Upper lobe of left lung (tissue), 6 donors: ENCODE data around the gene LAMA2. TPM values are rescaled to one million over a fixed set of nuclear protein-coding genes. Genes with fewer than 3 reads are reported as not detected.

Experiments
- ATAC-seq, 2 donors: fragments of 200-7000 bp; cut with Tn5 transposase; one replicate each; pipeline ENCODE4 v1.9.1; 2022; ENCODE audit warnings: mild to moderate bottlenecking in 2 of 2, moderate library complexity in 2 of 2; ENCODE audit not compliant: low FRiP score in 2 of 2
- DNase-seq, 2 donors: peaks; one replicate each; pipeline ENCODE4 v3.0.0-alpha.2; 2019 to 2020
- H3K27ac ChIP-seq, 4 donors: fragments of 200-600 bp; sonication (generic); one replicate each; pipeline ENCODE4 v1.5.1; 2016 to 2019
- H3K27me3 ChIP-seq, 4 donors: fragments of 200-600 bp; sonication (generic); one replicate each; pipeline ENCODE4 v1.5.1; 2017 to 2019
- H3K36me3 ChIP-seq, 4 donors: fragments of 200-600 bp; sonication (generic); one replicate each; pipeline ENCODE4 v1.5.1; 2016 to 2019
- H3K4me1 ChIP-seq, 4 donors: fragments of 200-600 bp; sonication (generic); one replicate each; pipeline ENCODE4 v1.5.1; 2018 to 2019
- H3K4me3 ChIP-seq, 4 donors: fragments of 200-600 bp; sonication (generic); one replicate each; pipeline ENCODE4 v1.5.1; 2017 to 2019; ENCODE audit warnings: mild to moderate bottlenecking in 2 of 4, moderate library complexity in 1 of 4
- H3K9me3 ChIP-seq, 4 donors: fragments of 200-600 bp; sonication (generic); one replicate each; pipeline ENCODE4 v1.5.1; 2018 to 2019
- EP300 ChIP-seq, 4 donors: sonication (generic); formaldehyde crosslinking; IDR thresholded peaks; one replicate each; pipeline ENCODE4 v1.5.1; 2017; ENCODE audit warnings: antibody characterized with exemption in 4 of 4, control low read depth in 2 of 4
- POLR2A ChIP-seq, 4 donors: fragments of 450-650 bp; IDR thresholded peaks; one replicate each; pipeline ENCODE4 v1.5.1; 2016 to 2017; ENCODE audit warnings: antibody characterized with exemption in 4 of 4, mild to moderate bottlenecking in 2 of 4
- POLR2AphosphoS5 ChIP-seq, 2 donors: sonication (generic); formaldehyde crosslinking; IDR thresholded peaks; one replicate each; pipeline ENCODE4 v1.5.1; 2017; ENCODE audit warnings: antibody characterized with exemption in 2 of 2
- WGBS, 2 donors: methylation state at CpG; one replicate each; pipeline ENCODE4 v1.1.5; 2017 to 2018; 5-methylcytosine and 5-hydroxymethylcytosine counted together
- total RNA-seq, 6 donors: library from RNA; depleted of rRNA in 4 of 6; stranded (reverse); fragments of >200 nt in 4 of 6; gene quantifications; one replicate each; pipeline versions ENCODE4 v1.1.0 to v1.2.1, GENCODE V29; 2016 to 2021
- TF ChIP-seq, protein P1 (sequence below), 6 experiments: fragments of 450-650 bp in 4 of 6; fragments of 200-600 bp in 2 of 6; sonication (generic) in 2 of 6; IDR thresholded peaks; one replicate each; pipeline ENCODE4 v1.5.1; 2016 to 2019; ENCODE audit warnings: antibody characterized with exemption in 6 of 6
- donor health status: DM: no; HTN: no; CAD: no; lungs with moderate emphysema.
- donor health status: DM: no; HTN: yes; CAD: no; lungs with severe emphysema.

Gene LAMA2
- total RNA-seq, 6 donors from 2014 or later: 41.9 to 82.8 (median 62.4) TPM

GRCh38 chr6:129209355-129209754, 326.4 kb downstream of the LAMA2 start:
- H3K4me1 ChIP-seq: no peaks in the 10 kb centered on the region
- no peak overlapping the region for H3K27ac ChIP-seq
- H3K4me3 ChIP-seq: no peak overlapping the region
- 78 to 86% methylated on average over 6 of the region's 6 CpGs for WGBS, 2 donors
- DNase-seq: no peak
- no peaks in the 10 kb centered on the region for H3K27me3 ChIP-seq
- no peak for TF ChIP-seq POLR2A (IDR thresholded peaks at IDR 0.05)
- no peak for TF ChIP-seq POLR2AphosphoS5 (IDR thresholded peaks at IDR 0.05)
- no peak for TF ChIP-seq EP300 (IDR thresholded peaks at IDR 0.05)
- TF ChIP-seq, protein P1, sequence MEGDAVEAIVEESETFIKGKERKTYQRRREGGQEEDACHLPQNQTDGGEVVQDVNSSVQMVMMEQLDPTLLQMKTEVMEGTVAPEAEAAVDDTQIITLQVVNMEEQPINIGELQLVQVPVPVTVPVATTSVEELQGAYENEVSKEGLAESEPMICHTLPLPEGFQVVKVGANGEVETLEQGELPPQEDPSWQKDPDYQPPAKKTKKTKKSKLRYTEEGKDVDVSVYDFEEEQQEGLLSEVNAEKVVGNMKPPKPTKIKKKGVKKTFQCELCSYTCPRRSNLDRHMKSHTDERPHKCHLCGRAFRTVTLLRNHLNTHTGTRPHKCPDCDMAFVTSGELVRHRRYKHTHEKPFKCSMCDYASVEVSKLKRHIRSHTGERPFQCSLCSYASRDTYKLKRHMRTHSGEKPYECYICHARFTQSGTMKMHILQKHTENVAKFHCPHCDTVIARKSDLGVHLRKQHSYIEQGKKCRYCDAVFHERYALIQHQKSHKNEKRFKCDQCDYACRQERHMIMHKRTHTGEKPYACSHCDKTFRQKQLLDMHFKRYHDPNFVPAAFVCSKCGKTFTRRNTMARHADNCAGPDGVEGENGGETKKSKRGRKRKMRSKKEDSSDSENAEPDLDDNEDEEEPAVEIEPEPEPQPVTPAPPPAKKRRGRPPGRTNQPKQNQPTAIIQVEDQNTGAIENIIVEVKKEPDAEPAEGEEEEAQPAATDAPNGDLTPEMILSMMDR (IDR thresholded peaks at IDR 0.05): no peak
- H3K36me3 ChIP-seq: no peaks in the 10 kb centered on the region
- no peaks in the 10 kb centered on the region for H3K9me3 ChIP-seq
- ATAC-seq: no peak

DNA sequence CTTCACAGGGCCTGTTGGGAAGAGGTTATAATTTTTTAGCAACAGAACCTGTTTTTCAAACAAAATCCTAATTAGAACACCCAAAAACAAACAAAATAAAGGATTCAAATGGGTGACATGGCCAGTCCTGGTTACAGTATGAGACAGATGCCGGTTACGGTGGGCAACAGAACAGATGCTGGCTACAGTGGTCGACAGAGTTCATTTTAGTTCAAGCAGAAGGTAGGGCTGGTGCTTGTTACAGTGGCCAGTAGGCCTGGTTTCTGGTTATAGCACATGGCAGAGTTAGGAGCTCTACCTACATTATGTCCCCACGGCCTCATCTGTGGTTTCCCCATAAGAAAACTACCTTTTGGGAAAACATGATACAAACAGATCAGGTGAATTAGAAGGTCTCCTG, 327.7 kb downstream of the LAMA2 start:
- Histone ChIP-seq H3K4me3 (no peak overlapping the region), H3K27ac (no peak overlapping the region), H3K9me3 (no peaks in the 10 kb centered on the region), H3K27me3 (no peaks in the 10 kb centered on the region), H3K4me1 (no peaks in the 10 kb centered on the region), H3K36me3 (no peaks in the 10 kb centered on the region)
- no peak for DNase-seq
- TF ChIP-seq POLR2AphosphoS5 (IDR thresholded peaks at IDR 0.05): no peak
- no peak for TF ChIP-seq EP300 (IDR thresholded peaks at IDR 0.05)
- TF ChIP-seq, protein P1 (IDR thresholded peaks at IDR 0.05): no peak
- no peak for TF ChIP-seq POLR2A (IDR thresholded peaks at IDR 0.05)
- WGBS, 2 donors: 93 to 98% methylated on average over 4 of the region's 4 CpGs
- ATAC-seq: peak in 1 of 2 donors; percentile 28

DNA sequence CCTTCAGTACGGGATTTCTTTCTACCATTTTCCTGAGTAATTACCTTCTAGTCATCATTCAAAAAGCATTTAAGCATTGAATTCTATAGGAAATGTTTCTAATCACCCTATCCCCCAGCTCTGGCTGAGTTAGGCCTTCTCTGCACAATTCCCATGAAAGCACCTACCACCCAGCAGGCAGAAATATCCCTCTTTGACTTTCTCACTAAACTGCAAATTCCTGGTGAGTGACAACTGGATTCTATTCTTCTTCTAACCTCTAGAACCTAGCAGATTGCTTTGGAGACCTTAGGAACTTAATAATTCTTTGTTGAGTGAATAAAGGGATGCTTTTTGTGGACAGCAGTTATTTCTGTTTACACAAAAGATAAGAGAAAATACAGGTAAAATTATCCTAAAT, 328.7 kb downstream of the LAMA2 start:
- no peak for DNase-seq
- Histone ChIP-seq H3K36me3 (no peaks in the 10 kb centered on the region), H3K9me3 (no peaks in the 10 kb centered on the region), H3K27ac (no peak overlapping the region), H3K4me1 (no peaks in the 10 kb centered on the region), H3K4me3 (no peak overlapping the region), H3K27me3 (no peaks in the 10 kb centered on the region)
- 89 to 91% methylated on average over 1 of the region's 1 CpG for WGBS, 2 donors
- TF ChIP-seq, protein P1 (IDR thresholded peaks at IDR 0.05): no peak
- TF ChIP-seq POLR2AphosphoS5 (IDR thresholded peaks at IDR 0.05) (no peak), POLR2A (IDR thresholded peaks at IDR 0.05) (no peak), EP300 (IDR thresholded peaks at IDR 0.05) (no peak)
- no peak for ATAC-seq

DNA sequence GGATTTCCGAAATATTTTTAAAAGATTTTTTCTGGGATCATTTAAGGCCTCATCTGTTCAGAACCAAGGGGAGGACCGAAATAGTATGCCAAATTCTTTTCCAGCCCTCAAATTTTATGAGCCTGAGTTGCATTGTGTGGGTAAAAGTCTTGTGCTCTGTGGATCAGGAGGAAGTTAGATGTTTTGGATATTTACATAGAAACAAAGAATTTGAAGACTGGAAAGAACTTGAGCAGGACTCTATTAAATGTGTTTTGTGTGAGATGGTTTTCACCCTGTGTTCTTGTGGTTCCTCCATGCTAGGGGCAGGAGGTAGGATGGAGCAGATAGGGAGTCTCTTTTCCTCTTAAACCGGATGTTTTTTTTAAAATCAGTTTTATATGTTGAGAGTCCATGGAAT, 329.1 kb downstream of the LAMA2 start:
- Histone ChIP-seq H3K4me1 (no peaks in the 10 kb centered on the region), H3K27me3 (no peaks in the 10 kb centered on the region), H3K27ac (no peak overlapping the region), H3K4me3 (no peak overlapping the region), H3K36me3 (no peaks in the 10 kb centered on the region), H3K9me3 (no peaks in the 10 kb centered on the region)
- 65 to 74% methylated on average over 3 of the region's 3 CpGs for WGBS, 2 donors
- TF ChIP-seq POLR2AphosphoS5 (IDR thresholded peaks at IDR 0.05) (no peak), POLR2A (IDR thresholded peaks at IDR 0.05) (no peak), EP300 (IDR thresholded peaks at IDR 0.05) (no peak)
- TF ChIP-seq, protein P1 (IDR thresholded peaks at IDR 0.05): no peak
- DNase-seq (no peak), ATAC-seq (no peak)

- no peak for TF ChIP-seq EP300 (IDR thresholded peaks at IDR 0.05)
- H3K36me3 ChIP-seq: no peaks in the 10 kb centered on the region
- H3K9me3 ChIP-seq: no peaks in the 10 kb centered on the region
- H3K4me1 ChIP-seq: no peaks in the 10 kb centered on the region
- ATAC-seq: no peak
- DNase-seq: no peak
- no peak overlapping the region for H3K4me3 ChIP-seq
- no peak overlapping the region for H3K27ac ChIP-seq
- H3K27me3 ChIP-seq: no peaks in the 10 kb centered on the region
These were observed 332.3 kb downstream of the LAMA2 start for GRCh38 chr6:129215246-129215645.
